H9 (cell line): ENCODE data around the gene PAQR4. TPM values are rescaled to one million over a fixed set of nuclear protein-coding genes. Genes with fewer than 3 reads are reported as not detected.

Experiments used
- DNase-seq: peaks from one replicate; pipeline ENCODE4 v3.0.0-alpha.2; 2017
- H2AFZ ChIP-seq: one replicate; pipeline ENCODE4 v1.6.1; 2013; ENCODE audit warnings: mild to moderate bottlenecking, low read length, control low read depth, moderate library complexity
- H2AK5ac ChIP-seq: 2 replicates; pipeline ENCODE4 v1.6.1; 2013; ENCODE audit warnings: low read length, control low read depth, mixed read lengths; ENCODE audit not compliant: insufficient read length
- H2BK120ac ChIP-seq: one replicate; pipeline ENCODE4 v1.6.1; 2013; ENCODE audit warnings: low read depth, mild to moderate bottlenecking, low read length, control low read depth, inconsistent platforms; ENCODE audit not compliant: poor library complexity, severe bottlenecking
- H2BK12ac ChIP-seq: 2 replicates; pipeline ENCODE4 v1.6.1; 2013; ENCODE audit warnings: low read length, control low read depth, mixed read lengths, low read depth; ENCODE audit not compliant: insufficient read length
- H2BK15ac ChIP-seq: 2 replicates; pipeline ENCODE4 v1.6.1; 2013; ENCODE audit warnings: low read depth, low read length, control low read depth
- H2BK20ac ChIP-seq: one replicate; pipeline ENCODE4 v1.6.1; 2013; ENCODE audit warnings: low read depth, mild to moderate bottlenecking, low read length, control low read depth, inconsistent platforms; ENCODE audit not compliant: poor library complexity, severe bottlenecking
- H2BK5ac ChIP-seq: 2 replicates; pipeline ENCODE4 v1.6.1; 2013; ENCODE audit warnings: low read length, control low read depth, mixed read lengths; ENCODE audit not compliant: insufficient read length
- H3K14ac ChIP-seq: 2 replicates; pipeline ENCODE4 v1.6.1; 2013; ENCODE audit warnings: low read length, control low read depth; ENCODE audit not compliant: insufficient read depth
- H3K18ac ChIP-seq: 2 replicates; pipeline ENCODE4 v1.6.1; 2013; ENCODE audit warnings: low read depth, mild to moderate bottlenecking, mixed read lengths, low read length, control low read depth; ENCODE audit not compliant: insufficient read length
- H3K23ac ChIP-seq: 2 replicates; pipeline ENCODE4 v1.6.1; 2013; ENCODE audit warnings: low read length, control low read depth, mixed read lengths, low read depth; ENCODE audit not compliant: insufficient read length
- H3K23me2 ChIP-seq: 2 replicates; pipeline ENCODE4 v1.6.1; 2013; ENCODE audit warnings: low read depth, mild to moderate bottlenecking, mixed read lengths, low read length, control low read depth; ENCODE audit not compliant: insufficient read length, poor library complexity, severe bottlenecking
- H3K27ac ChIP-seq: 2 replicates; pipeline ENCODE4 v1.5.1; 2013; ENCODE audit warnings: low read length, control low read depth, mixed read lengths, low read depth; ENCODE audit not compliant: insufficient read length
- H3K27me3 ChIP-seq: 2 replicates; pipeline ENCODE4 v1.6.1; 2013; ENCODE audit warnings: low read length, control low read depth, inconsistent platforms; ENCODE audit not compliant: insufficient read depth
- H3K4ac ChIP-seq: 2 replicates; pipeline ENCODE4 v1.6.1; 2013; ENCODE audit warnings: low read depth, mild to moderate bottlenecking, control low read depth, inconsistent platforms, low read length, moderate library complexity
- H3K4me1 ChIP-seq: 2 replicates; pipeline ENCODE4 v1.6.1; 2013; ENCODE audit warnings: low read length, control low read depth, inconsistent platforms; ENCODE audit not compliant: insufficient read depth
- H3K4me2 ChIP-seq: 2 replicates; pipeline ENCODE4 v1.6.1; 2013; ENCODE audit warnings: low read length, control low read depth, mixed read lengths; ENCODE audit not compliant: insufficient read length, insufficient read depth
- H3K56ac ChIP-seq: 2 replicates; pipeline ENCODE4 v1.6.1; 2013; ENCODE audit warnings: low read depth, mild to moderate bottlenecking, mixed read lengths, low read length, control low read depth; ENCODE audit not compliant: insufficient read length
- H3K79me1 ChIP-seq: 2 replicates; pipeline ENCODE4 v1.6.1; 2013; ENCODE audit warnings: low read depth, mild to moderate bottlenecking, moderate library complexity, low read length, control low read depth, inconsistent platforms; ENCODE audit not compliant: insufficient read depth, poor library complexity, severe bottlenecking
- H3K79me2 ChIP-seq: 2 replicates; pipeline ENCODE4 v1.6.1; 2013; ENCODE audit warnings: low read length, control low read depth, inconsistent platforms; ENCODE audit not compliant: insufficient read depth
- H3K9ac ChIP-seq: 2 replicates; pipeline ENCODE4 v1.6.1; 2013; ENCODE audit warnings: low read length, control low read depth, mixed read lengths; ENCODE audit not compliant: insufficient read length; ENCODE audit errors: extremely low read depth
- H3K9me3 ChIP-seq: one replicate; pipeline ENCODE4 v1.6.1; 2013; ENCODE audit warnings: low read depth, low read length, inconsistent platforms; ENCODE audit not compliant: control insufficient read depth
- H3T11ph ChIP-seq: one replicate; pipeline ENCODE4 v1.6.1; 2013; ENCODE audit warnings: mild to moderate bottlenecking, low read length, control low read depth, inconsistent platforms
- H4K20me1 ChIP-seq: one replicate; pipeline ENCODE4 v1.6.1; 2013; ENCODE audit not compliant: control insufficient read depth, insufficient read length, insufficient read depth
- H4K5ac ChIP-seq: 2 replicates; pipeline ENCODE4 v1.6.1; 2013; ENCODE audit warnings: low read depth, mild to moderate bottlenecking, mixed read lengths, low read length, control low read depth; ENCODE audit not compliant: insufficient read length
- H4K8ac ChIP-seq: replicated peaks from 2 replicates; pipeline ENCODE4 v1.6.1; 2013; ENCODE audit warnings: low read length, control low read depth, mixed read lengths, low read depth; ENCODE audit not compliant: insufficient read length
- H4K91ac ChIP-seq: 2 replicates; pipeline ENCODE4 v1.6.1; 2013; ENCODE audit warnings: low read depth, mild to moderate bottlenecking, moderate library complexity, mixed read lengths, low read length, control low read depth; ENCODE audit not compliant: insufficient read length
- H3K27ac Mint-ChIP-seq, 3 experiments: 2 replicates in 2 of 3; 3 replicates in 1 of 3; pipeline ENCODE4 v1.8.0; 2020 to 2021; ENCODE audit warnings: mixed read lengths in 3 of 3, mild to moderate bottlenecking in 1 of 3, moderate library complexity in 1 of 3
- H3K27me3 Mint-ChIP-seq: 2 replicates; pipeline ENCODE4 v1.8.0; 2021; ENCODE audit warnings: low read depth, mild to moderate bottlenecking, moderate library complexity, mixed read lengths
- H3K36me3 Mint-ChIP-seq, 3 experiments: 2 replicates in 2 of 3; 3 replicates in 1 of 3; pipeline ENCODE4 v1.8.0; 2020 to 2021; ENCODE audit warnings: low read depth in 3 of 3, mixed read lengths in 3 of 3; ENCODE audit not compliant: insufficient read depth in 1 of 3
- H3K4me1 Mint-ChIP-seq, 2 experiments: 2 replicates each; pipeline ENCODE4 v1.8.0; 2020; ENCODE audit warnings: mixed read lengths in 2 of 2
- H3K4me3 Mint-ChIP-seq, 2 experiments: 2 replicates in 1 of 2; 3 replicates in 1 of 2; pipeline ENCODE4 v1.8.0; 2020 to 2021; ENCODE audit warnings: mild to moderate bottlenecking in 2 of 2, mixed read lengths in 2 of 2, moderate library complexity in 1 of 2
- H3K9me3 Mint-ChIP-seq, 2 experiments: 2 replicates in 1 of 2; 3 replicates in 1 of 2; pipeline ENCODE4 v1.8.0; 2020; ENCODE audit warnings: mild to moderate bottlenecking in 2 of 2, mixed read lengths in 2 of 2, moderate library complexity in 1 of 2
- WGBS: extraction: QIAGEN DNeasy Blood & Tissue Kit; methylation state at CpG from one replicate; pipeline ENCODE4 v1.1.7; 2013; ENCODE audit warnings: missing lambda C conversion rate, low lambda C conversion rate, mixed read lengths; ENCODE audit not compliant: insufficient read length; ENCODE audit errors: extremely low coverage; 5-methylcytosine and 5-hydroxymethylcytosine counted together
- total RNA-seq: library from RNA; stranded (reverse); gene quantifications from 2 replicates; pipeline ENCODE4 v1.2.1, GENCODE V29; 2021
- TF ChIP-seq, protein P1 (sequence below): fragments of 200-600 bp; sonication (generic); conservative IDR thresholded peaks from 3 replicates; pipeline ENCODE4 v1.8.0; 2021; ENCODE audit warnings: antibody characterized with exemption, mild to moderate bottlenecking

Gene PAQR4
- total RNA-seq, 1 experiment from 2014 or later, result 32.1 TPM

DNA sequence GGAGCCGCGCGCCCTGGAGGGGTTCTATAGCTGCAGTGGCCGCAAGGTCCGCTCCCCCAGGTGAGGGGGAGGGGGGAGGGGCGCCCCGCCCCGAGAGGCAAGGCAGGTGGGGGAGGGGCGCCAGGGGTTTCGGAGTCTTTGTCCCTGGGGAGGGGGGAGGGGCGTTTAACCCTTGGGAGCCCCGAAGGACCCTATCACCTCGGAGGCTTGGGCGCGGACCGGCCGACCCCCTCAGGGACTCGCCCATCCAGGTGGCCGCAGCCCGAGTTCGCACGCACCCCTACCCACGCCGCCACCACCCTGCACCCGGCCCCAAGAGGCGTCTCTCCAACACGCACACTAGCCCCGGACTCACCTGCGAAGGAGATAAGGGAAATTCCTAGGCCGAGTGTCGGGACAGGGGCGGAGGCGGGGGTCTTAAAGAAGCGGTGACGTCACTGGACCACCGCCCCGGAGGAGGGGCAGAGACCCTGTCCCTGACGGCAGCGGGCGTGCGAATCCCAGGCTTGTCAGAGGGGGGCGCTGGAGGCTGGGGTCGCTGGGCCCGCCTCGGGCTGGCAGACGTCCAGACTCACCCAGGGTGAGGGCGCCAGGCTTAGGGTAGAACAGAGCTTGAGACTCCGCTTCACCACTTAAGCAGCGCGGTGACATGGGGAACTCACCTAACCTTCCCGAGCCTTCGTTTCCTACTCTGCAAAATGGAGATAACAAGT lies 48.8 kb downstream of the PAQR4 start, which contains the start of gene CLDN6:
CLDN6 (minus strand) TSS at position 390 of the 713 bp plus-strand sequence. CDS start 2,162 bp downstream, outside the sequence.
- Histone ChIP-seq H2BK12ac (peak within 1 kb of the TSS; percentile 78), H3K4me2 (peak within 1 kb of the TSS; percentile 81), H3K9ac (peak within 1 kb of the TSS; percentile 87)

More for the DNA sequence above, 48.8 kb downstream of the PAQR4 start, which contains the start of gene CLDN6:
- Histone ChIP-seq H3K4me1 (peaks cover 2% of the 10 kb centered on the region; the same call in 1 of the 2 replicates), H3K23ac (no peak within 1 kb of the TSS), H3K79me1 (no peaks in the 10 kb centered on the region), H2AFZ (no peak within 1 kb of the TSS), H2BK20ac (no peak within 1 kb of the TSS), H3K79me2 (peaks cover 9% of the 10 kb centered on the region; the same call in 1 of the 2 replicates), H3K27ac (no peak within 1 kb of the TSS), H3K9me3 (no peaks in the 10 kb centered on the region), H3K14ac (peak within 1 kb of the TSS; percentile 99), H3K23me2 (peaks cover 28% of the 10 kb centered on the region), H3K4ac (no peak within 1 kb of the TSS; the same call in 1 of the 2 replicates), H3K27me3 (no peaks in the 10 kb centered on the region), H4K20me1 (no peaks in the 10 kb centered on the region), H4K8ac (no peak within 1 kb of the TSS), H3K18ac (peak within 1 kb of the TSS; percentile 99), H3K56ac (no peak within 1 kb of the TSS), H2AK5ac (no peak within 1 kb of the TSS), H2BK15ac (no peak within 1 kb of the TSS), H4K91ac (no peak within 1 kb of the TSS), H2BK120ac (no peak within 1 kb of the TSS), H3T11ph (no peak within 1 kb of the TSS), H2BK5ac (peak within 1 kb of the TSS; percentile 76), H4K5ac (no peak within 1 kb of the TSS)
- Mint-ChIP-seq H3K36me3 (peaks cover 24 to 49% (median 34%) of the 10 kb centered on the region in 3 experiments), H3K27ac (peak within 1 kb of the TSS; percentile 98 to 99 (median 99)), H3K4me3 (peak within 1 kb of the TSS; percentile 91 to 96), H3K4me1 (peaks cover 51 to 74% of the 10 kb centered on the region in 2 experiments), H3K27me3 (peaks cover 9% of the 10 kb centered on the region), H3K9me3 (no peaks in the 10 kb centered on the region; a peak in 2 of 5 replicates)
- TF ChIP-seq, protein P1, sequence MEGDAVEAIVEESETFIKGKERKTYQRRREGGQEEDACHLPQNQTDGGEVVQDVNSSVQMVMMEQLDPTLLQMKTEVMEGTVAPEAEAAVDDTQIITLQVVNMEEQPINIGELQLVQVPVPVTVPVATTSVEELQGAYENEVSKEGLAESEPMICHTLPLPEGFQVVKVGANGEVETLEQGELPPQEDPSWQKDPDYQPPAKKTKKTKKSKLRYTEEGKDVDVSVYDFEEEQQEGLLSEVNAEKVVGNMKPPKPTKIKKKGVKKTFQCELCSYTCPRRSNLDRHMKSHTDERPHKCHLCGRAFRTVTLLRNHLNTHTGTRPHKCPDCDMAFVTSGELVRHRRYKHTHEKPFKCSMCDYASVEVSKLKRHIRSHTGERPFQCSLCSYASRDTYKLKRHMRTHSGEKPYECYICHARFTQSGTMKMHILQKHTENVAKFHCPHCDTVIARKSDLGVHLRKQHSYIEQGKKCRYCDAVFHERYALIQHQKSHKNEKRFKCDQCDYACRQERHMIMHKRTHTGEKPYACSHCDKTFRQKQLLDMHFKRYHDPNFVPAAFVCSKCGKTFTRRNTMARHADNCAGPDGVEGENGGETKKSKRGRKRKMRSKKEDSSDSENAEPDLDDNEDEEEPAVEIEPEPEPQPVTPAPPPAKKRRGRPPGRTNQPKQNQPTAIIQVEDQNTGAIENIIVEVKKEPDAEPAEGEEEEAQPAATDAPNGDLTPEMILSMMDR, result peak; percentile 91
- peak; percentile 97 for DNase-seq
- WGBS, result no CpG with 5 or more reads among the region's 52 CpGs
